Placental epithelial cell (primary cell): ENCODE results near the gene LENG1. TPM values are rescaled to one million over a fixed set of nuclear protein-coding genes. Genes with fewer than 3 reads are reported as not detected.

Experiments used
- total RNA-seq: library from RNA; depleted of rRNA; stranded (reverse); fragments of >200 nt; gene quantifications from 2 replicates; pipeline ENCODE4 v1.2.3, GENCODE V29; 2012

Gene LENG1
- total RNA-seq = 3.1 and 6.3 TPM in 2 replicates

DNA sequence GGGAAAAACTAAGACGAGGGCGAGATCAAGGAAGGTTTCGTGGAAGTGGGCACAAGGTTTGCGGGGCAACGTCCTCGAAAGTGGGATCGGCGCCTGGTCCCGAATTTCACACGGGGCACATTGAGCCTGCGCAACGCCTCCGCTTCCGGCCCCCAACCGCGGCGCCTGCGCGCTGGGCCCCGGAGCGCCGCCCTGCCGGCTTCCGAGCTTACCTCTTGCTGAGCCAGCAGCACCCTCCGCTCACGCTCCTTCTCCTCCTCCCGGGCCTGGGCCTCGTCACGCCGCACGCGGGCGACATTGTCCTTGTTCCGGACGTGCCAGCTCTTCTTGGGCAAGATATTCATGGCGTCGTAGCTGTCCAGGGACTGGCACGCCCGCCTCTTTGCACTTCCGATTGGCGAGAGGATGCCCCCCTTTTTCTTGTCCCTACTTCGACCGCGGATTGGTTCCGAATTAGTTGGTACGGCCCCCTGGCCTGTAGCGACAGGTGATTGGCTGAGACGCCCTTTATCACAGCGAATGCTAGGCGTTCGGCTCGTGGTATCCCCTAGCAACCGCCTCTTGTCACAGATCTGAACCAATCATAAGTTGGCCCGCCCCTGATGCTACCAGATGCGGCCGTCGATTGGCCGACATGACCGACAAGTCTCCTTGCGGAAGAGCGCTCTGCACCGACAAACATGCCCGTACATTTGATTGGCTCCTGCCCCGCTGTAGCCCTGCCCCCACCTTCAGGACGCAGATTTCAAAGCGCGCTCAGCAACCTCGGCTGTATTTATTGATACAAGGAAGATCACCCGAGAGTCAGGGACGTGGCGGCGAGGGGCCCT lies at the start of gene LENG1:
LENG1 (minus strand) TSS at position 370 of the 830 bp plus-strand sequence; CDS start at position 344, 26 bp downstream.

DNA sequence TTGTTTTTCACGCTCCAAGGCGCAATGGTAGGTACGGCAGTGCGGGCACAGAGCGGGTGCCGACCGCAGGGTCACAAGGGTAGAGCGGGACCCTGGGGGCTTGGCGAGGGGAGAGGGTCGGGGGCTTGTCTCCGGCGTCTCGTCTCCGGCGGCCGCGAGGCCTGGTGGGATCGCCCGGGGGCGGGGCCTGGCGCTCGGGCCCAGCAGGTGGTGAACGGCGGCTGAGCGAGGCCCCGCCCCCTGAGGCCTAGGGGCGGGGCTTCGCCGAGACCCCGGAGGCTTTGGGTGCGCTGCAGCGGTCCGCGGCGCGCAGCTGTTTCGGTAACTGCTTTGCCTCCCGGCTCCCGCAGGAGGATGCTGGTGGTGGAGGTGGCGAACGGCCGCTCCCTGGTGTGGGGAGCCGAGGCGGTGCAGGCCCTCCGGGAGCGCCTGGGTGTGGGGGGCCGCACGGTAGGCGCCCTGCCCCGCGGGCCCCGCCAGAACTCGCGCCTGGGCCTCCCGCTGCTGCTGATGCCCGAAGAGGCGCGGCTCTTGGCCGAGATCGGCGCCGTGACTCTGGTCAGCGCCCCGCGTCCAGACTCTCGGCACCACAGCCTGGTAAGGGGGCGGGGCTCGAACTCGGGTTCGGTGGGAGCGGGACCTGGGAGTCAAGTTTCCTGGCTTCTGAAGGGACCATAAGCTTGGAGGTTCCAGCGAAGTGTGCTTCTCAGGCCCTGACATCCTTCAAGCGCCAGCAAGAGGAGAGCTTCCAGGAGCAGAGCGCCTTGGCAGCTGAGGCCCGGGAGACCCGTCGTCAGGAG lies 31.7 kb upstream of the LENG1 start, which contains the start of gene TSEN34:
TSEN34 (plus strand) TSS at position 298 of the 800 bp plus-strand sequence; CDS start at position 355, 57 bp downstream.

DNA sequence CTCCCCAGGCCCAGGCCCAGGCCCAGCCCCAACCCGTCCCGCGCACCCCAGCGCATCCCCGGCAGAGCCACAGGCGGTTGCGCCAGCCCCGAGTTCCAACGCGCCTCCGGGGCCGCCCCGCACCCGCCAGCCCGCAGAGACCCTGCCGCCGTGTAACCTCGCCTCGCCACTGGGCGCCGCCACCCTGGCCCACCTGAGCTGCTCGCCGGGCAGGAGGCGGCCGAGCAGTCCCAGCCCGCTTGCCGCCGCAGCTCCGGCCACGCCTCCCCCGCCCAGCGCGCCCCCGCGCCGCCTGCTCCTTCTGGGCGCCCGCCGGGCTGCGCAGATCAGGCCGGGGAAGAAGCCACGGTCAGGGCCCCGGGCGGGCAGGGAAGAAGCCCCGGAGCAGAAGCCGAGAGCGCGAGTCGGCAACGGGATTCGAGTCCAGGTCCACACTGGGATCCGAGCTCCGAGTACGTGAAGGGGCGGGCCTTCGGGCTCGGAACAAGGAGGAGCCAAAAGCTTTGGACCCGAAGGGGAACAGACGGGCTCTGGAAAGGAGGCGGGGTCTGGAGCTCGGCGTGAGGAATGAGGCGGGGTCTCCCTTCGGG lies 29.7 kb upstream of the LENG1 start, which contains the start of gene MBOAT7:
MBOAT7 (minus strand) TSS at position 436 of the 590 bp plus-strand sequence. CDS start 1,072 bp downstream, outside the sequence.

DNA sequence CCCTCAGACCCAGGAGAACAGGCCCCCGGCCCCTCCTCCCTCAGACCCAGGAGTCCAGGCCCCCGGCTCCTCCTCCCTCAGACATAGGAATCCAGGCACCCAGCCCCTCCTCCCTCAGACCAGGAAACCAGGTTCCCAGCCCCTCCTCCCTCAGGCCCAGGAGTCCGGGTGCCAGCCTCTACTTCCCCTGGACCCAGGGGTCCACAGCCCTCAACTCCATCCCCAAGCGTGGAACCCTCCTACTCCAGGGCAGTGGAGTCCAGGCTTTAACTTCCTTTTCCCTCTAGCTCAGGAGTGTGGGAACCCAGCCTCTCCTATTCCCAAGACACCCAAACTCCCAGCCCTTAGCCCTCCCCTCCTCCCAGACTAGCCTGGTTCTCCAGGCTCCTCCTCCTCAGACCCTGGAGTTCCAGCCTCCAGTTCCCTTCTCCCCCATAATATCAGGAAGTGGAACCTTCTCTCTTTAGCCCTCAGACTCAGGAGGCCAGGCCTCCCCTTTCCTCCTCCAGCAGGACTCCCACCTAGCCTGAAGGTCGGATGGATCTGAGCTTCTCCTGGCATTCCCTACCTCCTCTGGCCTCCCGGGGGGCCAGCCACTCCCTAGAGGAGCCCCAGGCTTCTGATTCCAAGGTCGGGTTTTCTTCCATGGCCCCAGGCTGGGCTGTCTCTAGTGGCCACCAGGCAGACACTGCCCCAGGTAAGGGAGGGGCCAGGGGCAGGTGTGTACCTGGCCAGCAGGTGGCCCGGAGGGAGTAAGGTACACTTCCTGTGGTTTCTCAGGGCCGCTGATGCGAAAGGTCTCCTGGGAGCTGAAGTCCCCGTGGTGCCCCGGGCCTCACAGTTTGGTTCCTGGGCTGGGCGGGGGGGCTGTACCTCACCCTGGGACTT lies 13.2 kb upstream of the LENG1 start, which contains the start of gene TMC4:
TMC4 (minus strand) TSS at position 690 of the 888 bp plus-strand sequence; CDS start at position 647, 43 bp downstream.

DNA sequence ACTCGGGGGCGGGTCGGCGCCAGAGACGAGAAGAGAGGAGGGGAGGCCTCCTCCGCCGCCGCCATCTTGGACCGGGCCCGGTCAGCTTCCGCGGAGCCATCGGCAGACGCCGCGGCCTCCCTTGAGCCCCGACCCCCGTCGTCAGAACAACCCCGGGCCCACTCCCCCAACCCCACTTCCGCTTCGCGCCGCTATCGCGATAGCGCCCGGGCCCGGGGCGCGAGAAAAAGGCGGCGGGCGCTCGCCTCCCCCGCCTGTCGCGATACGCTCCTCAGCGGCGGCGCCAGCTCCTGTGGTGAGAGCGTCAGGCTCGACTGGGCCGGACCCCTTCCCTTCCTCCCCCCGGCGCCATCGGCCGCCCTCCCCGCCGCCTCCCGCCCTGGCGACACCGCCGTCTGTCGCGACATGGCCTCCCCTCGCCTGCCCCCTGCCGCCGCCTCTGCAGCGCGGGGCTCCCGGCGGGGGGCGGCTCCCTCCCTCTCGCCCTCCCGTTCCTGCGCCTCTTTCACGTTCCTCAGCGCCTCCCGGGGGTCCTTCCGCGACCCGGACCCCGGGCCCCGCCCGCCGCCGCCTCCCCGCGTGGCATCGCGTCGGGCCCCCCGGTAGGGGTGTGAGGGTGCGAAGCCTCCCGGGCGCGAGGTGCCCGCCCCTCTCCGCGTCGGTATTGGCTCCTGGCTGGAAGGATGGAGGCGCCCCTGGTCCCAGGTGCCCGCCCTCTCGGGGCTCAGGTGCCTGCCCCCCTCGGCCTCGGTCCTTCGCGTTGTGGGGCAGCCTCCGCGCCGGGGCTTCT lies 21.6 kb downstream of the LENG1 start, which contains the start of gene CNOT3:
CNOT3 (plus strand) TSS at position 64 of the 790 bp plus-strand sequence. CDS start 5,217 bp downstream, outside the sequence.

GRCh38 chr19:54115109-54116063 lies 44.1 kb downstream of the LENG1 start, which contains the start of the genes PRPF31 and TFPT:
Gene PRPF31, plus strand, starts transcription at chr19:54115754. Its CDS starts 2,525 bp downstream, at chr19:54118279.
Gene TFPT, minus strand, starts transcription at chr19:54115657. Its CDS starts 388 bp downstream, at chr19:54115269.

Other genes with a start within 250 kb of the LENG1 start
- not detected in 2 replicates for gene CACNG8, start 196.8 kb downstream of the LENG1 start, total RNA-seq
- gene CACNG6, start 168.1 kb downstream of the LENG1 start, total RNA-seq = not detected in 2 replicates
- not detected in 2 replicates for gene VSTM1, start 95.8 kb downstream of the LENG1 start, total RNA-seq
- gene TARM1, start 78.4 kb downstream of the LENG1 start, total RNA-seq = not detected in 2 replicates
- 0.33 and 0.39 TPM in 2 replicates for gene OSCAR, start 58.9 kb downstream of the LENG1 start, total RNA-seq
- 13.0 and 14.6 TPM in 2 replicates for gene NDUFA3, start 56.9 kb downstream of the LENG1 start, total RNA-seq
- gene TFPT, start 44.1 kb downstream of the LENG1 start, total RNA-seq = 9.5 and 10.6 TPM in 2 replicates
- gene PRPF31, start 44.0 kb downstream of the LENG1 start, total RNA-seq = 45.9 and 57.4 TPM in 2 replicates
- 13.3 and 15.8 TPM in 2 replicates for gene CNOT3, start 22.0 kb downstream of the LENG1 start, total RNA-seq
- gene TMC4, start 13.4 kb upstream of the LENG1 start, total RNA-seq = 0.11 and 5.5 TPM in 2 replicates
- 72.2 and 76.8 TPM in 2 replicates for gene MBOAT7, start 29.9 kb upstream of the LENG1 start, total RNA-seq
- gene TSEN34, start 31.6 kb upstream of the LENG1 start, total RNA-seq = 89.5 and 106 TPM in 2 replicates
- 1,297 and 1,995 TPM in 2 replicates for gene RPS9, start 41.1 kb upstream of the LENG1 start, total RNA-seq
- not detected in 2 replicates for gene LILRB3, start 63.3 kb upstream of the LENG1 start, total RNA-seq
- not detected in 2 replicates for gene LILRA6, start 83.1 kb upstream of the LENG1 start, total RNA-seq
- gene LILRB5, start 97.6 kb upstream of the LENG1 start, total RNA-seq = not detected in 2 replicates
- gene LILRB2, start 121.4 kb upstream of the LENG1 start, total RNA-seq = not detected in 2 replicates
- not detected in 2 replicates for gene LILRA5, start 153.4 kb upstream of the LENG1 start, total RNA-seq
- not detected in 2 replicates for gene LILRA4, start 179.4 kb upstream of the LENG1 start, total RNA-seq
- not detected in 2 replicates for gene LAIR1, start 205.2 kb upstream of the LENG1 start, total RNA-seq